GM12878 (cell line): ENCODE measurements around the gene MEIS2. TPM values are rescaled to one million over a fixed set of nuclear protein-coding genes. Genes with fewer than 3 reads are reported as not detected.

Experiments
- ATAC-seq: fragments of 200-7000 bp; cut with Tn5 transposase; 3 replicates; pipeline ENCODE4 v1.9.1; 2020; ENCODE audit warnings: mild to moderate bottlenecking, moderate library complexity
- BruUV-seq: library from RNA; stranded (reverse); fragments of 400-500 nt; replicated peaks from 2 replicates; lab custom pipeline; 2021; lab: Mats Ljungman, UMichigan
- CTCF ChIA-PET: fragments of 300-600 bp; sonication (Branson Sonifier 250); formaldehyde crosslinking; extraction: SDS; loops from one replicate; lab custom pipeline; 2021; ENCODE audit warnings: inconsistent platforms; lab: Yijun Ruan, JAX
- POLR2A ChIA-PET: fragments of 350-600 bp; formaldehyde crosslinking; extraction: SDS; loops from one replicate; lab custom pipeline; 2021; ENCODE audit warnings: inconsistent platforms; lab: Charles Lee
- RAD21 ChIA-PET: fragments of 300-600 bp; sonication (Branson Sonifier 250); formaldehyde crosslinking; loops from one replicate; lab custom pipeline; 2023; ENCODE audit warnings: antibody characterized with exemption; ENCODE audit not compliant: unreplicated experiment; lab: Charles Lee
- SMC1A ChIA-PET: fragments of 300-600 bp; sonication (Branson Sonifier 250); formaldehyde crosslinking; loops from one replicate; lab custom pipeline; 2023; ENCODE audit not compliant: unreplicated experiment, uncharacterized antibody; lab: Charles Lee
- DNase-seq: peaks from one replicate; pipeline ENCODE4 v3.0.0-alpha.2; 2011; ENCODE audit warnings: low read depth, low spot score
- FAIRE-seq: peaks from 3 replicates; lab custom pipeline; 2011; peaks lifted over from hg19 to GRCh38; lab: Jason Lieb, UNC
- H2AFZ ChIP-seq: 2 replicates; pipeline ENCODE4 v1.6.0; 2011; ENCODE audit warnings: low read depth, low read length, control low read depth; ENCODE audit not compliant: control insufficient read depth
- H3K27ac ChIP-seq: 2 replicates; pipeline ENCODE4 v1.5.1; 2011; ENCODE audit warnings: control low read depth; ENCODE audit not compliant: control insufficient read depth, insufficient read depth
- H3K27me3 ChIP-seq, 2 experiments: replicated peaks in 1 of 2; 2 replicates each; pipeline versions ENCODE4 v1.6.0 to v1.6.1; 2011; ENCODE audit warnings: low read length in 1 of 2; ENCODE audit not compliant: control insufficient read depth in 2 of 2, insufficient read depth in 2 of 2
- H3K36me3 ChIP-seq, 2 experiments: 2 replicates each; pipeline ENCODE4 v1.5.1; 2011; ENCODE audit warnings: low read length in 1 of 2; ENCODE audit not compliant: control insufficient read depth in 2 of 2, insufficient read depth in 2 of 2
- H3K4me1 ChIP-seq: 2 replicates; pipeline ENCODE4 v1.6.1; 2011; ENCODE audit warnings: mild to moderate bottlenecking, low read length, moderate library complexity, mixed read lengths; ENCODE audit not compliant: control insufficient read depth, insufficient read depth
- H3K4me2 ChIP-seq: 2 replicates; pipeline ENCODE4 v1.6.0; 2011; ENCODE audit warnings: control low read depth; ENCODE audit not compliant: control insufficient read depth, insufficient read depth
- H3K4me3 ChIP-seq: fragments of 200-600 bp; sonication (generic); 2 replicates; pipeline ENCODE4 v1.5.1; 2016
- H3K79me2 ChIP-seq: 2 replicates; pipeline ENCODE4 v1.6.0; 2011; ENCODE audit warnings: low read length; ENCODE audit not compliant: control insufficient read depth, insufficient read depth
- H3K9ac ChIP-seq: 2 replicates; pipeline ENCODE4 v1.8.0; 2011; ENCODE audit warnings: low read length, control low read depth, mixed read lengths; ENCODE audit not compliant: control insufficient read depth, insufficient read depth
- H3K9me3 ChIP-seq: replicated peaks from 3 replicates; pipeline ENCODE4 v1.5.1; 2011; ENCODE audit warnings: mild to moderate bottlenecking, low read length; ENCODE audit not compliant: control insufficient read depth, insufficient read depth
- H4K20me1 ChIP-seq: 2 replicates; pipeline ENCODE4 v1.6.0; 2011; ENCODE audit not compliant: control insufficient read depth, insufficient read depth
- DPF2 ChIP-seq: fragments of 450-650 bp; IDR thresholded peaks from 2 replicates; pipeline ENCODE4 v1.6.1; 2017; ENCODE audit warnings: mild to moderate bottlenecking
- ESRRA ChIP-seq: IDR thresholded peaks from 2 replicates; pipeline ENCODE4 v1.6.1; 2012; ENCODE audit warnings: mild to moderate bottlenecking, low read length, improper control_type of control experiment
- IKZF2 ChIP-seq, 2 experiments: fragments of 450-650 bp; IDR thresholded peaks; 2 replicates each; pipeline ENCODE4 v1.6.1; 2017; ENCODE audit warnings: mild to moderate bottlenecking in 2 of 2, moderate library complexity in 2 of 2
- TCF3 ChIP-seq: IDR thresholded peaks from 2 replicates; pipeline ENCODE4 v1.6.1; 2012; ENCODE audit warnings: low read depth, mild to moderate bottlenecking, low read length, borderline replicate concordance; ENCODE audit not compliant: insufficient read depth
- WGBS: methylation state at CpG from one replicate; pipeline ENCODE4 v1.1.6; 2016; ENCODE audit warnings: low lambda C conversion rate; ENCODE audit not compliant: insufficient replicate concordance, insufficient coverage; ENCODE audit errors: missing lambda C conversion rate; 5-methylcytosine and 5-hydroxymethylcytosine counted together
- in situ Hi-C: fragments of 300-500 bp; cut with MboI; formaldehyde crosslinking; loops from 9 replicates; pipeline ENCODE4 v1.14.3; 2018; ENCODE audit warnings: mixed read lengths
- intact Hi-C: fragments of 100-400 bp; cut with micrococcal nuclease; formaldehyde crosslinking; loops from one replicate; pipeline ENCODE4 v1.14.2; 2022; ENCODE audit not compliant: unreplicated experiment
- polyA plus RNA-seq, 11 experiments: library from polyadenylated mRNA; depleted of rRNA in 4 of 11; unstranded in 6 of 11; stranded (reverse) in 5 of 11; fragments of >200 nt; fragmentation: Nextera tagmentation in 4 of 11; fragmentation: Illumina TruSeq in 1 of 11; extraction: Ambion mirVana in 4 of 11; extraction: Trizol in 1 of 11; gene quantifications; 1 replicate in 1 of 11; 2 replicates in 10 of 11; pipeline versions ENCODE4 v1.2.1 to v1.2.3, GENCODE V29; 2011 to 2016; ENCODE audit warnings: inconsistent platforms in 2 of 11, missing spikeins in 2 of 11, low read depth in 1 of 11
- total RNA-seq, 4 experiments: library from RNA; depleted of rRNA in 3 of 4; stranded (reverse); fragments of >200 nt in 3 of 4; fragmentation: Illumina TruSeq in 1 of 4; extraction: Trizol in 1 of 4; gene quantifications; 2 replicates each; pipeline versions ENCODE4 v1.2.1 to v1.2.3, GENCODE V29; 2013 to 2021
- TF ChIP-seq, protein P1 (sequence below): fragments of 450-650 bp; IDR thresholded peaks from 2 replicates; pipeline ENCODE4 v1.6.1; 2017; ENCODE audit warnings: borderline replicate concordance
- TF ChIP-seq, protein P2 (sequence below): IDR thresholded peaks from 2 replicates; pipeline ENCODE4 v1.6.1; 2012; ENCODE audit warnings: mild to moderate bottlenecking, low read depth, low read length
- TF ChIP-seq, protein P3 (sequence below): fragments of 450-650 bp; IDR thresholded peaks from 2 replicates; pipeline ENCODE4 v1.6.1; 2014; ENCODE audit warnings: mild to moderate bottlenecking

Gene MEIS2
- total and polyA plus RNA-seq, 10 of the 15 experiments (the other 5 are each of a cell fraction or from before 2014, with no cell fraction given) = 9.2 to 54.0 (median 20.4) TPM

DNA sequence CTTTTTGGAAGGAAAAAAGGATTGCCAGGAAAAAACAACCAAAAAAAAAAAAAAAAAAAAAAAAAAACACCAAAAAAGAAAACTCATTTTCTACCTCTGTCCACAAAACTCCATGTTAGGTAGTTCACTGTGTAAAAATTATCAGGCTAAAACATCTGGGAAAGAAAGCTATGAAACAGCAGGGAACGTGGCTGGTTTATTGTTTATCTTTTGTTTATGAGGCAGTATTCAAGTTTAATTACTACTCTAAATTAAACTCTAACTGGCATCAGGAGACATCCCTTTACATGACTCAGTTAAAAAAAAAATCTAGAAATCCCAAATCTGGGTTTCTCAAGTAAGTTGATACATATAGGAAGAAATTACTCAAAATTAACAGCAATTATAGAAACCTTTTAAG is 21.8 kb downstream of the MEIS2 start:
- CTCF ChIA-PET = interaction anchor here (1.4 kb wide), 1 partner anchor 8 kb away, joined by 5 read pairs; no protein-coding TSS in a partner anchor

More for the DNA sequence above, 21.8 kb downstream of the MEIS2 start:
- H3K79me2 ChIP-seq = no peaks in the 10 kb centered on the region
- intact Hi-C loops = no loop called here
- TF ChIP-seq DPF2 (no peak), ESRRA (no peak), TCF3 (no peak), IKZF2 (IDR thresholded peaks at IDR 0.05) (no peak)
- TF ChIP-seq, protein P1, sequence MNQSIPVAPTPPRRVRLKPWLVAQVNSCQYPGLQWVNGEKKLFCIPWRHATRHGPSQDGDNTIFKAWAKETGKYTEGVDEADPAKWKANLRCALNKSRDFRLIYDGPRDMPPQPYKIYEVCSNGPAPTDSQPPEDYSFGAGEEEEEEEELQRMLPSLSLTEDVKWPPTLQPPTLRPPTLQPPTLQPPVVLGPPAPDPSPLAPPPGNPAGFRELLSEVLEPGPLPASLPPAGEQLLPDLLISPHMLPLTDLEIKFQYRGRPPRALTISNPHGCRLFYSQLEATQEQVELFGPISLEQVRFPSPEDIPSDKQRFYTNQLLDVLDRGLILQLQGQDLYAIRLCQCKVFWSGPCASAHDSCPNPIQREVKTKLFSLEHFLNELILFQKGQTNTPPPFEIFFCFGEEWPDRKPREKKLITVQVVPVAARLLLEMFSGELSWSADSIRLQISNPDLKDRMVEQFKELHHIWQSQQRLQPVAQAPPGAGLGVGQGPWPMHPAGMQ = no peak
- TF ChIP-seq, protein P2, sequence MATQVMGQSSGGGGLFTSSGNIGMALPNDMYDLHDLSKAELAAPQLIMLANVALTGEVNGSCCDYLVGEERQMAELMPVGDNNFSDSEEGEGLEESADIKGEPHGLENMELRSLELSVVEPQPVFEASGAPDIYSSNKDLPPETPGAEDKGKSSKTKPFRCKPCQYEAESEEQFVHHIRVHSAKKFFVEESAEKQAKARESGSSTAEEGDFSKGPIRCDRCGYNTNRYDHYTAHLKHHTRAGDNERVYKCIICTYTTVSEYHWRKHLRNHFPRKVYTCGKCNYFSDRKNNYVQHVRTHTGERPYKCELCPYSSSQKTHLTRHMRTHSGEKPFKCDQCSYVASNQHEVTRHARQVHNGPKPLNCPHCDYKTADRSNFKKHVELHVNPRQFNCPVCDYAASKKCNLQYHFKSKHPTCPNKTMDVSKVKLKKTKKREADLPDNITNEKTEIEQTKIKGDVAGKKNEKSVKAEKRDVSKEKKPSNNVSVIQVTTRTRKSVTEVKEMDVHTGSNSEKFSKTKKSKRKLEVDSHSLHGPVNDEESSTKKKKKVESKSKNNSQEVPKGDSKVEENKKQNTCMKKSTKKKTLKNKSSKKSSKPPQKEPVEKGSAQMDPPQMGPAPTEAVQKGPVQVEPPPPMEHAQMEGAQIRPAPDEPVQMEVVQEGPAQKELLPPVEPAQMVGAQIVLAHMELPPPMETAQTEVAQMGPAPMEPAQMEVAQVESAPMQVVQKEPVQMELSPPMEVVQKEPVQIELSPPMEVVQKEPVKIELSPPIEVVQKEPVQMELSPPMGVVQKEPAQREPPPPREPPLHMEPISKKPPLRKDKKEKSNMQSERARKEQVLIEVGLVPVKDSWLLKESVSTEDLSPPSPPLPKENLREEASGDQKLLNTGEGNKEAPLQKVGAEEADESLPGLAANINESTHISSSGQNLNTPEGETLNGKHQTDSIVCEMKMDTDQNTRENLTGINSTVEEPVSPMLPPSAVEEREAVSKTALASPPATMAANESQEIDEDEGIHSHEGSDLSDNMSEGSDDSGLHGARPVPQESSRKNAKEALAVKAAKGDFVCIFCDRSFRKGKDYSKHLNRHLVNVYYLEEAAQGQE = no peak
- TF ChIP-seq, protein P3, sequence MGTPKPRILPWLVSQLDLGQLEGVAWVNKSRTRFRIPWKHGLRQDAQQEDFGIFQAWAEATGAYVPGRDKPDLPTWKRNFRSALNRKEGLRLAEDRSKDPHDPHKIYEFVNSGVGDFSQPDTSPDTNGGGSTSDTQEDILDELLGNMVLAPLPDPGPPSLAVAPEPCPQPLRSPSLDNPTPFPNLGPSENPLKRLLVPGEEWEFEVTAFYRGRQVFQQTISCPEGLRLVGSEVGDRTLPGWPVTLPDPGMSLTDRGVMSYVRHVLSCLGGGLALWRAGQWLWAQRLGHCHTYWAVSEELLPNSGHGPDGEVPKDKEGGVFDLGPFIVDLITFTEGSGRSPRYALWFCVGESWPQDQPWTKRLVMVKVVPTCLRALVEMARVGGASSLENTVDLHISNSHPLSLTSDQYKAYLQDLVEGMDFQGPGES = no peak
- TF ChIP-seq, all 136 proteins: peak for 0
- 4% methylated on average over 1 of the region's 1 CpG for WGBS
- Histone ChIP-seq H3K4me2 (no peak overlapping the region), H3K27ac (no peak overlapping the region), H3K9me3 (no peaks in the 10 kb centered on the region), H3K36me3 (peaks cover 0 to 2% of the 10 kb centered on the region in 2 experiments; a peak in 3 of 4 replicates), H2AFZ (no peak overlapping the region), H3K9ac (no peak overlapping the region), H4K20me1 (no peaks in the 10 kb centered on the region), H3K4me3 (no peak overlapping the region), H3K27me3 (no peaks in the 10 kb centered on the region), H3K4me1 (peaks cover 5% of the 10 kb centered on the region; the same call in 1 of the 2 replicates)
- ChIA-PET SMC1A (interaction anchor here (0.7 to 5.0 kb wide), 3 partner anchors 11 to 30 kb away, joined by 3 to 32 read pairs (median 15); no protein-coding TSS in a partner anchor), POLR2A (interaction anchor here (0.7 to 2.4 kb wide), 5 partner anchors 11 to 215 kb away, joined by 3 to 11 read pairs (median 9); no protein-coding TSS in a partner anchor), RAD21 (interaction anchor here (1.3 kb wide), 1 partner anchor 15 kb away, joined by 3 read pairs; no protein-coding TSS in a partner anchor)
- no TSS peak for BruUV-seq
- no peak for ATAC-seq
- FAIRE-seq = no peak
- DNase-seq = no peak
- in situ Hi-C loops = no loop called here
